SK-N-SH (cell line): ENCODE data around the gene ATP12A. TPM values are rescaled to one million over a fixed set of nuclear protein-coding genes. Genes with fewer than 3 reads are reported as not detected.

ENCODE experiments used
- CTCF ChIA-PET: fragments of 300-600, 350-600 bp; formaldehyde crosslinking; extraction: SDS; loops from one replicate; lab custom pipeline; 2021; lab: Yijun Ruan, JAX
- POLR2A ChIA-PET: fragments of 350-600 bp; sonication (Branson Sonifier 250); formaldehyde crosslinking; extraction: SDS; loops from one replicate; lab custom pipeline; 2020; ENCODE audit warnings: antibody characterized with exemption, inconsistent platforms; lab: Yijun Ruan, JAX
- DNase-seq: peaks from one replicate; pipeline ENCODE4 v3.0.0; 2012
- H2AFZ ChIP-seq: fragments of 200-600 bp; sonication (generic); 2 replicates; pipeline ENCODE4 v1.8.1; 2016; ENCODE audit warnings: antibody characterized with exemption, mild to moderate bottlenecking, low read depth
- H3F3A ChIP-seq: fragments of 200-600 bp; sonication (generic); replicated peaks from 2 replicates; pipeline ENCODE3; 2016; ENCODE audit warnings: antibody characterized with exemption, mild to moderate bottlenecking; ENCODE audit not compliant: insufficient read depth
- H3K27ac ChIP-seq, 2 experiments: fragments of 200-500 bp in 1 of 2; fragments of 200-600 bp in 1 of 2; sonication (Bioruptor generic) in 1 of 2; sonication (generic), shearing (Covaris generic) in 1 of 2; 2 replicates each; pipeline versions ENCODE4 v1.5.1 to v1.6.1; 2014 to 2016; ENCODE audit warnings: low read depth in 2 of 2, inconsistent platforms in 1 of 2, low read length in 1 of 2, mild to moderate bottlenecking in 1 of 2, mixed read lengths in 1 of 2
- H3K27me3 ChIP-seq: fragments of 200-600 bp; sonication (generic), shearing (Covaris generic); 2 replicates; pipeline ENCODE4 v1.6.1; 2016; ENCODE audit warnings: mixed run types; ENCODE audit not compliant: insufficient read depth
- H3K36me3 ChIP-seq, 2 experiments: fragments of 200-500 bp in 1 of 2; fragments of 200-600 bp in 1 of 2; sonication (Bioruptor generic) in 1 of 2; sonication (generic) in 1 of 2; replicated peaks in 1 of 2; 2 replicates each; pipeline versions ENCODE3 to v1.5.1; 2014 to 2016; ENCODE audit warnings: low read length in 1 of 2, mild to moderate bottlenecking in 1 of 2; ENCODE audit not compliant: insufficient read depth in 2 of 2, control insufficient read depth in 1 of 2
- H3K4me1 ChIP-seq, 2 experiments: fragments of 200-500 bp in 1 of 2; fragments of 200-600 bp in 1 of 2; sonication (Bioruptor generic) in 1 of 2; sonication (generic), shearing (Covaris generic) in 1 of 2; 2 replicates each; pipeline versions ENCODE4 v1.5.1 to v1.6.1; 2014 to 2016; ENCODE audit warnings: low read depth in 1 of 2, low read length in 1 of 2, mixed run types in 1 of 2; ENCODE audit not compliant: insufficient read depth in 2 of 2, control insufficient read depth in 1 of 2
- H3K4me2 ChIP-seq: fragments of 200-600 bp; sonication (generic), shearing (Covaris generic); 2 replicates; pipeline ENCODE4 v1.6.1; 2017; ENCODE audit warnings: mixed run types
- H3K4me3 ChIP-seq, 2 experiments: fragments of 200-500 bp in 1 of 2; fragments of 200-600 bp in 1 of 2; sonication (Bioruptor generic) in 1 of 2; sonication (generic), shearing (Covaris generic) in 1 of 2; 2 replicates each; pipeline versions ENCODE4 v1.5.1 to v1.8.1; 2014 to 2016; ENCODE audit warnings: low read depth in 2 of 2, inconsistent platforms in 1 of 2, low read length in 1 of 2, mild to moderate bottlenecking in 1 of 2, mixed read lengths in 1 of 2, moderate library complexity in 1 of 2
- H3K79me2 ChIP-seq: fragments of 200-600 bp; sonication (generic); 2 replicates; pipeline ENCODE4 v1.8.1; 2017; ENCODE audit warnings: mild to moderate bottlenecking; ENCODE audit not compliant: insufficient read depth
- H3K9ac ChIP-seq: fragments of 200-600 bp; sonication (generic); 2 replicates; pipeline ENCODE4 v1.6.1; 2017; ENCODE audit warnings: mixed run types
- H3K9me2 ChIP-seq: fragments of 200-600 bp; sonication (generic); 2 replicates; pipeline ENCODE4 v1.6.1; 2017; ENCODE audit warnings: mixed run types
- H3K9me3 ChIP-seq: fragments of 200-600 bp; sonication (generic); 2 replicates; pipeline ENCODE4 v1.6.1; 2017; ENCODE audit warnings: mixed run types, mild to moderate bottlenecking, moderate library complexity
- H4K20me1 ChIP-seq: fragments of 200-600 bp; sonication (generic); 2 replicates; pipeline ENCODE4 v1.6.1; 2017; ENCODE audit warnings: mild to moderate bottlenecking, mixed run types; ENCODE audit not compliant: insufficient read depth
- FOXJ3 ChIP-seq: sonication (generic); formaldehyde crosslinking; IDR thresholded peaks from 2 replicates; pipeline ENCODE4 v1.5.1; 2020; ENCODE audit warnings: mild to moderate bottlenecking, missing genetic modification reagents
- GATA2 ChIP-seq: sonication (generic); formaldehyde crosslinking; IDR thresholded peaks from 2 replicates; pipeline ENCODE4 v1.5.0; 2020; ENCODE audit warnings: mild to moderate bottlenecking, missing genetic modification reagents
- JUND ChIP-seq: IDR thresholded peaks from 2 replicates; pipeline ENCODE4 v1.4.0; 2012
- NRF1 ChIP-seq: IDR thresholded peaks from 2 replicates; pipeline ENCODE4 v1.6.1; 2012; ENCODE audit warnings: low read depth, mild to moderate bottlenecking, low read length
- RFX5 ChIP-seq: IDR thresholded peaks from 2 replicates; pipeline ENCODE4 v1.6.1; 2012; ENCODE audit warnings: mild to moderate bottlenecking, improper control_type of control experiment, low read length
- RXRA ChIP-seq: IDR thresholded peaks from 2 replicates; pipeline ENCODE4 v1.4.0; 2012; ENCODE audit warnings: low read depth, mild to moderate bottlenecking, borderline replicate concordance
- SMC3 ChIP-seq: IDR thresholded peaks from 2 replicates; pipeline ENCODE4 v1.6.1; 2012; ENCODE audit warnings: low read depth, low read length, improper control_type of control experiment
- TEAD4 ChIP-seq: IDR thresholded peaks from 2 replicates; pipeline ENCODE4 v1.4.0; 2012; ENCODE audit warnings: mild to moderate bottlenecking, borderline replicate concordance; ENCODE audit not compliant: insufficient read depth
- WGBS: methylation state at CpG from one replicate; pipeline ENCODE4 v1.1.6; 2017; ENCODE audit warnings: low lambda C conversion rate; 5-methylcytosine and 5-hydroxymethylcytosine counted together
- polyA plus RNA-seq, 3 experiments: library from polyadenylated mRNA; depleted of rRNA; stranded (reverse); fragments of >200 nt; gene quantifications; 2 replicates each; pipeline ENCODE4 v1.2.3, GENCODE V29; 2012
- TF ChIP-seq, protein P1 (sequence below): fragments of 150-350 bp; IDR thresholded peaks from 2 replicates; pipeline ENCODE4 v1.6.1; 2017; ENCODE audit warnings: antibody characterized with exemption, low read length, low read depth, borderline replicate concordance
- TF ChIP-seq, protein P2 (sequence below): IDR thresholded peaks from 2 replicates; pipeline ENCODE4 v1.6.1; 2012; ENCODE audit warnings: mild to moderate bottlenecking, low read depth, low read length, moderate library complexity
- TF ChIP-seq, protein P3 (sequence below): IDR thresholded peaks from 2 replicates; pipeline ENCODE4 v1.4.0; 2012; ENCODE audit warnings: low read depth, borderline replicate concordance
- TF ChIP-seq, protein P4 (sequence below): IDR thresholded peaks from 2 replicates; pipeline ENCODE4; 2012

The ATP12A gene
- polyA plus RNA-seq, 1 of the 3 experiments (the other 2 are of a cell fraction), result not detected

DNA sequence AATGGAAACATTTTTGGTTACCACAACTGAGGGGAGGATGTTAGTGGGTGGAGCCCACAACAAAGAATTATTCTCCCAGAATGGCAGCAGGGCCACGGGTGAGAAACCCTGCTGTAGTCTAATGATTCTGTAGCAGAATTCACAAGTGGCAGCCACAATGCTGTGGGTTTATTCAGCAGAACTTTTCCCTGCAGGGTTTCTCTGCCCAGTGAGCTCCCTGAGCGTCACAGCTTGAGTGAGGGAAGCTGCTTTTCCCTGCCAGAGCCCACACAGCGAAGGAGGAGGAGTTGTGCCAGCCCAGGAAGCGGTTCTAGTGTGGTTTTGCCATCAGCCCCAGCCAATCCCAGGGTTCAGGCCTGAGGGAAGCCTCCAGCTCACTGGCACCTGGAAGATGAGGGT lies 4.4 kb downstream of the ATP12A start:
- Histone ChIP-seq H3K27ac (no peak overlapping the region), H3K4me1 (peaks cover 0 to 3% of the 10 kb centered on the region in 2 experiments; a peak in 2 of 4 replicates), H4K20me1 (no peaks in the 10 kb centered on the region), H3K9ac (no peak overlapping the region), H2AFZ (no peak overlapping the region), H3K9me3 (no peaks in the 10 kb centered on the region), H3K4me2 (no peak overlapping the region), H3F3A (no peaks in the 10 kb centered on the region), H3K9me2 (no peaks in the 10 kb centered on the region), H3K4me3 (no peak overlapping the region)
- no peak for DNase-seq
- WGBS, result 15% methylated on average over 3 of the region's 4 CpGs
- ChIA-PET POLR2A (no interaction called here), CTCF (interaction anchor here (0.6 to 2.1 kb wide), 2 partner anchors 9 to 702 kb away, joined by 3 to 13 read pairs; no protein-coding TSS in a partner anchor)
- TF ChIP-seq, protein P1, sequence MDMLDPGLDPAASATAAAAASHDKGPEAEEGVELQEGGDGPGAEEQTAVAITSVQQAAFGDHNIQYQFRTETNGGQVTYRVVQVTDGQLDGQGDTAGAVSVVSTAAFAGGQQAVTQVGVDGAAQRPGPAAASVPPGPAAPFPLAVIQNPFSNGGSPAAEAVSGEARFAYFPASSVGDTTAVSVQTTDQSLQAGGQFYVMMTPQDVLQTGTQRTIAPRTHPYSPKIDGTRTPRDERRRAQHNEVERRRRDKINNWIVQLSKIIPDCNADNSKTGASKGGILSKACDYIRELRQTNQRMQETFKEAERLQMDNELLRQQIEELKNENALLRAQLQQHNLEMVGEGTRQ, result no peak
- TF ChIP-seq, protein P2, sequence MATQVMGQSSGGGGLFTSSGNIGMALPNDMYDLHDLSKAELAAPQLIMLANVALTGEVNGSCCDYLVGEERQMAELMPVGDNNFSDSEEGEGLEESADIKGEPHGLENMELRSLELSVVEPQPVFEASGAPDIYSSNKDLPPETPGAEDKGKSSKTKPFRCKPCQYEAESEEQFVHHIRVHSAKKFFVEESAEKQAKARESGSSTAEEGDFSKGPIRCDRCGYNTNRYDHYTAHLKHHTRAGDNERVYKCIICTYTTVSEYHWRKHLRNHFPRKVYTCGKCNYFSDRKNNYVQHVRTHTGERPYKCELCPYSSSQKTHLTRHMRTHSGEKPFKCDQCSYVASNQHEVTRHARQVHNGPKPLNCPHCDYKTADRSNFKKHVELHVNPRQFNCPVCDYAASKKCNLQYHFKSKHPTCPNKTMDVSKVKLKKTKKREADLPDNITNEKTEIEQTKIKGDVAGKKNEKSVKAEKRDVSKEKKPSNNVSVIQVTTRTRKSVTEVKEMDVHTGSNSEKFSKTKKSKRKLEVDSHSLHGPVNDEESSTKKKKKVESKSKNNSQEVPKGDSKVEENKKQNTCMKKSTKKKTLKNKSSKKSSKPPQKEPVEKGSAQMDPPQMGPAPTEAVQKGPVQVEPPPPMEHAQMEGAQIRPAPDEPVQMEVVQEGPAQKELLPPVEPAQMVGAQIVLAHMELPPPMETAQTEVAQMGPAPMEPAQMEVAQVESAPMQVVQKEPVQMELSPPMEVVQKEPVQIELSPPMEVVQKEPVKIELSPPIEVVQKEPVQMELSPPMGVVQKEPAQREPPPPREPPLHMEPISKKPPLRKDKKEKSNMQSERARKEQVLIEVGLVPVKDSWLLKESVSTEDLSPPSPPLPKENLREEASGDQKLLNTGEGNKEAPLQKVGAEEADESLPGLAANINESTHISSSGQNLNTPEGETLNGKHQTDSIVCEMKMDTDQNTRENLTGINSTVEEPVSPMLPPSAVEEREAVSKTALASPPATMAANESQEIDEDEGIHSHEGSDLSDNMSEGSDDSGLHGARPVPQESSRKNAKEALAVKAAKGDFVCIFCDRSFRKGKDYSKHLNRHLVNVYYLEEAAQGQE, result no peak
- TF ChIP-seq FOXJ3 (CRISPR knock-in tag) (no peak), RFX5 (no peak), JUND (no peak), GATA2 (no peak), RXRA (no peak), SMC3 (no peak)
- TF ChIP-seq, protein P3, sequence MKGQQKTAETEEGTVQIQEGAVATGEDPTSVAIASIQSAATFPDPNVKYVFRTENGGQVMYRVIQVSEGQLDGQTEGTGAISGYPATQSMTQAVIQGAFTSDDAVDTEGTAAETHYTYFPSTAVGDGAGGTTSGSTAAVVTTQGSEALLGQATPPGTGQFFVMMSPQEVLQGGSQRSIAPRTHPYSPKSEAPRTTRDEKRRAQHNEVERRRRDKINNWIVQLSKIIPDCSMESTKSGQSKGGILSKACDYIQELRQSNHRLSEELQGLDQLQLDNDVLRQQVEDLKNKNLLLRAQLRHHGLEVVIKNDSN, result no peak
- TF ChIP-seq, all 33 proteins: peak for 0
- Histone ChIP-seq H3K79me2 (no peaks in the 10 kb centered on the region), H3K27me3 (peaks cover 38% of the 10 kb centered on the region), H3K36me3 (no peaks in the 10 kb centered on the region)

DNA sequence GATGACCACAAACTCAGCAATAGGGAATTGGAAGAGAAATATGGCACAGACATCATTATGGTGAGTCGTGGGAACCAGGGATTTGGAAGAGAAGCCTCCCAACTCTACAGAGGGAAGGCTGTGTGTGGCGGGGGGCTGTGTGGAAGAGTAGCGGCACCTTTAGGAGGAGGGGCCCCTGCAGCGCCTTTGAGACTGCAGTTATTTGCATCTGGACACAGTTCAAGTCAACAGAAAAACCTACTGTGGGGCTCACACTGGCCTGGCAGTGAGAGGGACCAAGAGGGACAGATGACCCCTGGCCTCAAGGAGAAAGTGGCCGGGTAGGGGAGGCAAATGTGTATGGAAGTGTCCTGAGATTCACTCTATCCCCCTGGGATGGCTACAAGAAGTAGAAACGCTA lies 5.1 kb downstream of the ATP12A start:
- peaks cover 32% of the 10 kb centered on the region for H3K27me3 ChIP-seq
- peaks cover 0 to 3% of the 10 kb centered on the region in 2 experiments; a peak in 2 of 4 replicates for H3K4me1 ChIP-seq
- H3F3A ChIP-seq, result no peaks in the 10 kb centered on the region
- H3K4me3 ChIP-seq, result no peak overlapping the region
- POLR2A ChIA-PET, result no interaction called here
- DNase-seq, result no peak
- H3K9ac ChIP-seq, result no peak overlapping the region
- H4K20me1 ChIP-seq, result no peaks in the 10 kb centered on the region
- TF ChIP-seq TEAD4 (no peak), GATA2 (no peak), NRF1 (no peak)
- TF ChIP-seq, protein P4, sequence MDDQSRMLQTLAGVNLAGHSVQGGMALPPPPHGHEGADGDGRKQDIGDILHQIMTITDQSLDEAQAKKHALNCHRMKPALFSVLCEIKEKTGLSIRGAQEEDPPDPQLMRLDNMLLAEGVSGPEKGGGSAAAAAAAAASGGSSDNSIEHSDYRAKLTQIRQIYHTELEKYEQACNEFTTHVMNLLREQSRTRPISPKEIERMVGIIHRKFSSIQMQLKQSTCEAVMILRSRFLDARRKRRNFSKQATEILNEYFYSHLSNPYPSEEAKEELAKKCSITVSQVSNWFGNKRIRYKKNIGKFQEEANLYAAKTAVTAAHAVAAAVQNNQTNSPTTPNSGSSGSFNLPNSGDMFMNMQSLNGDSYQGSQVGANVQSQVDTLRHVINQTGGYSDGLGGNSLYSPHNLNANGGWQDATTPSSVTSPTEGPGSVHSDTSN, result no peak
- CTCF ChIA-PET, result interaction anchor here (0.6 to 2.1 kb wide), 2 partner anchors 9 to 703 kb away, joined by 3 to 13 read pairs; no protein-coding TSS in a partner anchor
- H3K4me2 ChIP-seq, result no peak overlapping the region
- H3K9me3 ChIP-seq, result no peaks in the 10 kb centered on the region
- H2AFZ ChIP-seq, result no peak overlapping the region
- no peak overlapping the region for H3K27ac ChIP-seq
- H3K36me3 ChIP-seq, result no peaks in the 10 kb centered on the region
- H3K79me2 ChIP-seq, result no peaks in the 10 kb centered on the region
- H3K9me2 ChIP-seq, result no peaks in the 10 kb centered on the region
- 58% methylated on average over 6 of the region's 6 CpGs for WGBS
